Gastrocnemius medialis (tissue), 4 donors: ENCODE measurements around the gene FKBP6.
"Not testable (repeated sequence)": the region's sequence is repeated elsewhere in the genome, so short reads cannot be mapped to it uniquely, and the experiment has no call there.

Experiments used
- CTCF ChIP-seq, 5 experiments: fragments of 450-650 bp in 3 of 5; fragments of 200-600 bp in 2 of 5; sonication (generic) in 2 of 5; IDR thresholded peaks in 4 of 5; conservative IDR thresholded peaks in 1 of 5; 1 replicate in 4 of 5; 2 replicates in 1 of 5; pipeline ENCODE4 v1.5.1; 2016 to 2019; ENCODE audit warnings: antibody characterized with exemption in 5 of 5, mild to moderate bottlenecking in 3 of 5, moderate library complexity in 3 of 5
- POLR2A ChIP-seq, 2 donors: fragments of 450-650 bp; IDR thresholded peaks; one replicate each; pipeline ENCODE4 v1.6.1; 2017; ENCODE audit warnings: antibody characterized with exemption in 2 of 2, mild to moderate bottlenecking in 2 of 2, moderate library complexity in 2 of 2

- not testable (repeated sequence) for TF ChIP-seq CTCF (IDR thresholded peaks at IDR 0.05 in 4 of 5, conservative IDR thresholded peaks at IDR 0.05 in 1 of 5); POLR2A (IDR thresholded peaks at IDR 0.05)
These were observed 8.4 kb upstream of the FKBP6 start for GRCh38 chr7:73319541-73319940.
